DMS114 treated with DMSO at 0.1 percent for 48 hours (cell line): ENCODE measurements around the gene ITGA6.

ENCODE experiments used
- DNase-seq: peaks from one replicate; lab custom pipeline; 2025; ENCODE audit not compliant: unreplicated experiment; lab: John Stamatoyannopoulos, UW

Gene ITGA6

DNA sequence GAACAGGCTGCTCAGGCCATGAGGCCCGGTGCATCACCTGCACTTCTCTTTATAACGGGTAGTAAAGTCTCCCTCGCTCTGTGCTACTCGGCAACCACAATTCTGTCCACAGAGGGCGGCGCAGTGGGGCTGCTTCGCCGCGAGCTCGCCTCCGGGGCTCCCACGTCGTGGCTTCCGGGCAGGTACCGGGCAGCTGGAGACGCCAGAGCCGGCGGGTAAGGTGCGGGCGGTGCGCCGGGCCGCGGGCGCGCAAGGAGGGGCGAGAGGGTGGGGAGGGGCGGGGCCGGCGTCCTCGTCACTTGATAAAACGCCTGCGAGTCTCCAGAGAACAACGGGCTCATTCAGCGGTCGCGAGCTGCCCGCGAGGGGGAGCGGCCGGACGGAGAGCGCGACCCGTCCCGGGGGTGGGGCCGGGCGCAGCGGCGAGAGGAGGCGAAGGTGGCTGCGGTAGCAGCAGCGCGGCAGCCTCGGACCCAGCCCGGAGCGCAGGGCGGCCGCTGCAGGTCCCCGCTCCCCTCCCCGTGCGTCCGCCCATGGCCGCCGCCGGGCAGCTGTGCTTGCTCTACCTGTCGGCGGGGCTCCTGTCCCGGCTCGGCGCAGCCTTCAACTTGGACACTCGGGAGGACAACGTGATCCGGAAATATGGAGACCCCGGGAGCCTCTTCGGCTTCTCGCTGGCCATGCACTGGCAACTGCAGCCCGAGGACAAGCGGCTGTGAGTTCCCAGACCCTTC, at the start of gene ITGA6:
TSS of gene ITGA6 (plus strand) at position 331 of the 734 bp plus-strand sequence.
- peak; percentile 6 for DNase-seq

DNA sequence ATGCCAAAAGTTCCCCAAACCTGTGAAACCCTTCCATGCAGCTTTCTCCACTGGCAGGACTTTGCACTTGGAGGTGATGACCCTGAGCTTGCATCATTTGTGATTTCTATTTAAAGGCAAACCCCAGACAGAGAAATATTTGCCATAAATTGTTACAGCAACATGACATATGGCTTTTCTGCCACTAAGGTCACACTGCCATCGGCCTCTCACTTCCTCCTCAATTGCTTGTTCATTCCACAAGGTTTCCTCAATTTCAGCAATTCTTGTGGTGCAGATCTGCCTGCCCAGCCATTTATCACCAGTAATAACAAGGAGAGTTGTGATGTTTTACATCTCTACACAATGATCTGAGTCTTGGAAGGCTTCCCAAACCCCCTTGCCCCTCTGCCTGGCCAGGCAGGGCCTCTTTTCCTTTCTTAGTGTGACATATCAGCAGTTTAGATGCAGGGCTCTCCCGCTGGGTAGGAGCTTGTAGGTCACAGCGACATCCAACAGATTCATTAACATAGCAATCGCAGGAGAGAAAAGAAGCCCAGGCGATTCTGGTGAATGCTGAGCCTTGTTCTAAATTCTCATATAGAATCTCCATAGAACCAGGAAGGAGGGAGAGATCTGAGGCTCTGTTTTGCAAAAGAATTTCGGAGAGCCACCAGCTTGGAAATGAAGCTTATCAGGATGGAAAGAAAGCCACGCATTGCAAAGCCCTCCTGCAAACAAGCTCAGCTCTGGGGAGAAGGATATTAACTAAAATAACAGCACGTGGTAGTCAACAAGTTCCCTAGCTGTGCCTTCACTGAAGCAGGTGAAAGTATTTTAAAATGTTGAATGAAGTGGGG, 46.7 kb upstream of the ITGA6 start:
- no peak for DNase-seq

DNA sequence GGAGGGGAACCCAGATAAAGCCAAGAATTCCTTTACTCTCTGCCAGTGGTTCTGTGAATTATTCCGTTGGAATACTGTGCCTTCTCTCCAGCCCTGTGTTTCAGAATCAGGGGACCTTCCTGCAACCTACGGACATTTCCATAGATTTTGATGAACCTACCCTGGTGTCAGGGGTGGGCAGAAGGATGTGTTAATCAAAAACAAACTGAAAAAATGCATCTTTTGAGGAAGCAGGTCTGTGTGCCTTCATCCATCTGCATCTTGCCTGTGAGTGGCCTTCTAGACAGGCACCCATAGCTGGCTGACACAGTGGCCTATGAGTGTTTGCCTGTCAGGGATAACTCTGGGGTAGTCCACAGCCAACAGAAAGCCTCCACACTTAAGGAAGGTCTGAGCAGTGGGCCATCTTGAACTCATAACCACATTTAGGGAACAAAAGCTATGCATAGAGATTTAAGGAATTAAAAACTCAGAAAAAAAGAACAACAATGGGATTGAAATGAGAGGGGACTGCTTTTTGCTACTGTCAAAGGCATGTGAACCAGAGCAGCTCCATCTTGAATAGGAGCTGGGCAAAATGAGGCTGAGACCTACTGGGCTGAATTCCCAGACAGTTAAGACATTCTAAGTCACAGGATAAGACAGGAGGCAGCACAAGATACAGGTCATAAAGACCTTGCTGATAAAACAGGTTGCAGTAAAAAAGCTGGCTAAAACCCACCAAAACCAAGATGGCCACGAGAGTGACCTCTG, 45.9 kb upstream of the ITGA6 start:
- DNase-seq, result no peak

DNA sequence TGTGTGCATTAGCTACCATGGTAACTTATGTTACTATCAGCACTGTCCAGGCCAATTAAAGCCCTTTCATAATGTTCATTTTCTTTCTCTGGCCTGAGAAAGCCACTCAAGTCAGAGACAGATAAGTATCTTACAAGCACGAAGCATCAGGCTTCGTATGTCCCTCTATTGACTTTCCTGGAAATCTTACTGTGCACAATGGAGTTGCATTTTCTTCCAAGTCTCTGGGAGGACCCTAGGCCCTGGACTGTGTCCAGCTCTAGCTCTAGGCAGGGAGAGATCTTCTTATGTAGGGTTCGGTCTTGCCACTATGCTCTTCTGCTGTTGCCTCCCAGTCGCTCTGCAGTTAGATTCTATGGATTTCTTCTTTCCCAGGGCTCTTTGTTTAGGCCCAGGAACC, 40.0 kb upstream of the ITGA6 start:
- no peak for DNase-seq

DNA sequence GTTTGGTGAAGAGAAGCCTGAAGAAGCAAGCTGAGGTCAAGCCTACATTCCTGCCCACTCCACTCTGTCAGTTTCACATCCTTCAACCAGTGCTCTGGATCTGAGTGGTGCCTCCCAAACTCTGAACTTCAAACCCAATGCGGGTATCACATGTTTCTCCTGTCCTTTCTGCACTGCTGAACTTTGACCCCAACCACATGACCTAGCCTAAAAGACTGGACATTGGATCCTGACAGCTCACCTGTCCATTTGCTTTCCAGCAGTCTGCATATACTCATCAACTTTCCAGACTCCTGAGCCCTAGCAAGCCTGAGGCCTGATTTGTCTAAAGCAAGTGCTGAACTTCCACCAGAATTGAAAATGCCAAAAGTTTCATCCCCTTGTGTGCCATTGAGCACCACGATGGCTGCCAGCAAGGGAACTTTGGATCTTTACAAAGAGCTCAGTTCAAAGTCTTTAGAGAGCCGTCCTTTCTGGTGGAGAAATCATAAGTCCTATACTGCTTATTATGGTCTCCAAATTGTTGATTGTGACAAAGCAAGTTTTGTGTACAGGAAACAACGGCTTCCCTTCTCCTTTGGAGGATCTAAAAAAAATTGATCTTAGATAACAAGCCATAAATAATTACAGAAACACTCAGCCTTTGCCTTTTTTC, 37.6 kb upstream of the ITGA6 start:
- no peak for DNase-seq

DNA sequence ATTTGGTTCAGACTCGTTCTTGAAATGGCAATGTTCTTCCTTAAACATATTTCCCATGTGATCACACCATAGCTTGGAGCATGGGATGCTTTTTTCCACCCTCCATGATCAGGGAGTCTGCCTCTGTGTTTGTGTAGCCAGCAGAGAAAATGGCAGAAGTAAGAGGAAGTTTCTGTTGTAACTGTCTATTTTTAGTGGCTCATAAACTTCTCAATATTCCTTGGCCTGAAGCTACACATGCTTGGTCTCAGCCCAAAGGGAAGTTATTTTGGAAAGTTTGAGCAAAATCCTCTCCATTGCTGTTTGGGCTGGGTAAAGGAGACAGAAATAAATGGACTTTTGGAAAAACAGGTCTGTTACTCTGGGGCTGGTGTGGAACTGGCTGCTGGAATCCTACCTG, 33.4 kb upstream of the ITGA6 start:
- DNase-seq, result no peak

DNA sequence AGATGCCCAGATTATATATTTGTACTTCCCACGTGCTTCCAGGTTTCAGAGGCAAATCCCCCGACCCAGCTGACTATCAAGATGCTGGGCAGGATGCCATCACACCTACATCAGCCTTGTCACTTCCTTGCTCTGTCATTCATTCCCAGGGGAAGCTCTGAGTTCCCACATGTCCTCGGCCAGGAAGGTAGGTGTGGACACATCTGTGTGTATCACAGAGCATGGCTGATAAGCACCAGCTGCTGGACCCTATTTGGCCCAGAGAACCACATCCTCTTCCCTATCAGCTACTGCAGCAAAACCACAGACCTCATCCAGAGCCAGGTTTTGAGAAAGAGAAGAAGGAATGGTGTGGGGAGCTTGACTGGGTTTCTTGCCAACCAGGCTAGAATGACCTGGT, 31.9 kb upstream of the ITGA6 start:
- DNase-seq, result no peak

DNA sequence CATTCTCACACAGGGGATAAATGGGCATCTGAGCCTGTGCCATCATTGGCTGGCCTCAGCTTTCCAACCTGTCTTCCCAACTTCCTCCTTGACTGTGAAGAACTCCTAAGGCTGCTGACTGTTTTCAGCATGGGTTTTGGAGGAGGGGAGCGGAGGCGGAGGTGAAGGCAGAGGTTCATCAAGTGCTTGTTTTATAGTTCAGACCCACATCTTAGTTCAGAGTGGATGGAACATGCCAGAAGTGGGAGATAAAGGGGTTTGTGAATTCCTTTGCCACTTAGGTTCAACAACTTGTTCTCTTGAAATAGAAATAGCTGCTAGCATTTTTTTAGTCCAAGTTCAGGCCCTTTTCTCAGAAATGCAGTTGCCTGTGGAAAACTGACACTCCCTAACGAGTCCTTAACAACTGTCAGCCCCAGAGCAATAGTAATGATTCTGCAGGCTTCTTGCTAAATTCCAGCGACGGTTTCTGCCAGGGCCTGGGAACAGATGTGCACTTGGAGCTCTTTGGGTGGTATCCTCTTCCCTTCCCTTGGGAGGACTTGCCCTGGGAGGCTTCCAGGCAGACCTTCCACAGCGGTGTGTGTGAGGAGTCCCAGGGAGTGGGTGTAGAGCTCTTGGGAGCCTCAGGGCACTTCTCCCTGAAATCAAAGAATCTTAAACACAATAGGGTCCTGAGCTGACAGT, 30.1 kb upstream of the ITGA6 start:
- no peak for DNase-seq

DNA sequence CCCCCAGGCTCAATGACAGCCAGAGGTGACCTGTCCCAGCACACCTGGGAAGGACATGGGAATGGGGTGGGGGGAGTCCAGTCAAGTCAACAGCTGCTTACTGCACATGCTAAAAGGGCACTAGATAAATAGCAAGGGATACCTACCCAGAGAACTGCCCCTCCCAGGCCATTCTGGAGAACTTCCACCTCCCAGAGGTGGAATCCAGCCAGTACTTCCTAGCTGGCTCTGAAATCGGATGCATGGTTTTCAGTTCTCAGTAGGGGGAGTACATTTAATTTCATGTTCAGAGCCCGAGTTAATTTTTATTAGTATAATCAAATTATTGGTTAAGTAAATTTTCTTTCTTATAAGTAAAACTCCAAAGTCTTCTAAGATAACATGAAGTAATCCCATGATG, 28.9 kb upstream of the ITGA6 start:
- no peak for DNase-seq

DNA sequence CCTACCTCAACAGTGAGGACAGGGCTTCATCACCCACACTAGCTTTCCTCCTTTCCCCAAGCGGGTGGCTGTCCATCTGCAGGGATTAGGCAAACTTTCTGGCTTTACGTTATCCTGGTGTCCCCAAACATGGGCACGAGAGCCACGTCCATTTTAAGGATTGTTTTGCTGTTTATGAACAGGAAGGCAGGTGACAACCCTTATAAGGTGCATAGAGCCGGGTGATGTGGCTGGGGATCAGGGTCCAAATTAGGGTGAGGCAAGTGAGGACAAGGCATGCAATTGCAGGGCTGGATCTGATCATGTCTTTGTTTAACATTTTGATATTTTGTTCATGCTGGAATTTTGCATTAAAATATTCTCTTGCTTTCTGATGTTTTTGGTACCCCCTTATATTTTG, 27.6 kb upstream of the ITGA6 start:
- DNase-seq, result no peak

DNA sequence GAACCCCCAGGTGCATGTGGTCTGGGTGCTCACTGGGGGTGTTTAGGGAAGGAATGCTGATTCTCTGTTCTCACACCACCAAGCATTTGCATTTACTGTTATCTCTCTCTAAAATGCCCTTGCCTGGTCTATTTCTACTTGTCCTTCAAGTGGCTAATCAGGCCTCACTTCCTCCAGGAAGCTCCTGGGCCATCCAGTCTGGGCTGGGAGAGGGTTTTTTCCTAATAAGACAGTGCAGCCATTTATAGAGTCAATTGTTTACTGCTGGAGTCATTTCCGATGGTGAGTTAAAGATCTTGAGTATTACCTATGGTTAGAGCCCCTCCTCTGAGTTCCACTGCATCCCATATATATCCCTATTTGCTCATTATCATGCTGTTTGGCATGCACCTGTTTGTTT, 25.2 kb upstream of the ITGA6 start:
- DNase-seq, result no peak

DNA sequence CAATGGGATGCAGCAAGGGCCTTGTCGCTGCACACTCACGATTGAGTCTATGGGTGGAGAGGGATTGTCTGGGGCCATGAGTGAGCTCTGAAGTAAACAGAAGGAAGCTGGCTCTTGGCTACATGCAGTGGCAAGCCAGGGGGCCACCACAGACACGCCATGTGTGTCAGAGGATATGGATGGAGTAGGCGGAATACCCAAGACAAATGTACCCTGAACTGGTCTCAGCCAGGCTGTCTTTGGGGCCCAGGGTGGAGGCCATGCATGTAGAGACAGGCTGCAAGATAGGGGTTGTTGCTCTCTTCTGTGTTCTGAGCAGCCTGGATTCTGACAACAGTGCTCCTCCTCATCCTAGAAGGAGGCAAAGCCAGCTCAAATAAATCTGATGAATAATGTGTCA, 24.0 kb upstream of the ITGA6 start:
- no peak for DNase-seq

DNA sequence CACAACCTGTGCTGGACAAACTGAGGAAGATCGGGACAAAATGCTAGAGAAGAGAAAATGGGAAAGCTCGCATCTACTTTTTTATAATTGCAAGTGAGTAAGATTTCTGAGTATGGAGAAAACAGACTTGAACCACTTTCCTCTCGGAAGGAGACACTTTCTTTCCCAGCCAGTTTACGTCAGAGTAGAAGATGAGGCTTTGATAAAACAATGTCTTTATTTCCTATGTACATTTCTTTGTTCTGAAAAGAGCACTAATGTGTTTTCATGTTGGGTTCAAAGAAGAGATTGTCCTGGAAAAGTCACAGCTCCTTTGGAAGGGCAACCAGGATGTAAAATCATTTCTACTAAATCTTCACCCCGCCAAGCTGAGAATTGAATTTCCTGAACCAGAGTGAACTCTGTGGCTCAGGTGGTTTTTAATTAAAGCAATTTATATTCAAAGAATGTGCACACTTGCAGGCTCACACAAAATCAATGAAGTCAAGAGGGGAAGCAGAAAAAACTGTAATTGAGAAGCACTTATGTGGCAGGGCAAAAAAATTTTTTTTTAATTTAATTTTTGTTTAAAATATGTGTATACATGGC, 23.4 kb upstream of the ITGA6 start:
- DNase-seq, result no peak

DNA sequence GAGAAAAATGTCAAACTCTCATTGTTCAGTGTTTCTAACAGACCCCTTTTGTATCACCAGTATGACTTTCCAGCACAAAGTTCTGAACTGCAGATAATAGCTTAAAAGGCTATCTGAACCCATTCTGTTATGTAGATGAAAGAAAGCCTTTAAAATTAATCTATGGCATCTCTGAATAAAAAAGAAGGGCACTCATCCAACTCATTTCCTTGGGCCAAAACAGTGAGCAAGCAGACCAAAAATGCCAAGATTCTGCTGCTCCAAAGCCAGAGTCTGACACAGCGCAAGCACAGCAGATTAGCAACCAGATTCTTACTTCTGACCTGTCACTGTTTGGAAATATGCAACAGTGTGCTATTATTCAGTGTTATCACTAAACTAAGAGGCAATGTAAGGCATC, 22.6 kb upstream of the ITGA6 start:
- no peak for DNase-seq

DNA sequence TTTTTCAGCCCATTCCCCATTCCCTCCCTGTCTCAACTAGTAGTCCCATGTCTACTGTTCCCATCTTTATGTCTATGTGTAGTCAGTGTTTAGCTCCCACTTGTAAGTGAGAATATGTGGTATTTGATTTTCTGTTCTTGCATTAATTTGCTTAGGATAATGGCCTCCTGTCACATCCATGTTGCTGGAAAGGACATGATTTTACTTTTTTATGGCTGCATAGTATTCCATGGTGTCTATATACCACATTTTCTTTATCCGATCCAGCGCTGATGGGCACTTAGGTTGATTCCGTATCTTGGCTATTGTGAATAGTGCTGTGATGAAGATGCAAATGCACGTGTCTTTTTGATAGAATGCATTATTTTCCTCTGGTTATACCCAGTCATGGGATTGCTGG, 21.7 kb upstream of the ITGA6 start:
- no peak for DNase-seq

DNA sequence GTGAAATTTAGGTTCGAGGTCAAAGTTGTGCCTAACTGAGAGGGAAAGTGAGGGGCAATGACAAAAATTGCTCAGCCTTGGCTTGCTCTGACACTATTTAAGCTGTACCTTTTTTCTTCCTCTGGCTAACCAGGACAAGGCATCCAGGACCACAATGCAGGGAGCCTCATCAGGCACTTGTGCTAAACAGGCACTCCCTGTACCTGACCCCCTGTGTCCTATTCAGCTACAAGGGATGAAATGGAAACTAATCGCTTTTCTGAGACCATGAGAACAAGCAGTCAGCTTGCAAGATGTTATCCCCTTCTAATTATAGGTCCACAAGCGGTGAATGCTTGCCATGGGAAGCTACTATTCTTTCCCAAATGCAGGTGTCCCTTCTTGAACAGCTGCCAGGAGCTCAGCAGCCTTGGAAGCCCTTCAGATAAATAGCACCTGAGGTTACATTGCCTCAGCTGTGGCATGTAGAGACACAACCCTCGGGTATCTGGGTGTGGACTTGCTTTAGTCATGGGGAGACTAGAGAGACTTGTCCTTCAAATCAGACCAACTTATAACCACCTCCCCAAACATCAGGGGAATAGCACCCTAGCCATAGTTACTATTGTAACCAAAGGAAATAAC, 19.1 kb upstream of the ITGA6 start:
- DNase-seq, result no peak

DNA sequence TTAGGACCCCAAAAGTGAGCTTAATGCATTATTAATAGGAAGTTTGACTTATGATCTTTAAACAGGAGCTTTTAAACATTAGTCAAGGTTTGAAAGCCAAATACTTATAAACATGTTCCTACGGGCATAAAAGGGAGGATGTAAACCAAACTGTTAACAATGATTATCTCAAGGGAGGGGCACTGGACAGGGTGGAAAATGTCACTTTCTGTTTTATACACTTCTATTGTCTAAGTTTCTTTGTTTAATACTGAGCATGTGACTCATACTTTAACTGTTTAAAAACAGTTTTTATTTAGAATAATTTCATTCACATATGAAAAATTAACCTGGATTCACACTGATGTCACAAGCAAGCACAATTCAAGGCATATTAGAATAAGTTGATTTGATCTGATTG, 18.3 kb upstream of the ITGA6 start:
- DNase-seq, result no peak

DNA sequence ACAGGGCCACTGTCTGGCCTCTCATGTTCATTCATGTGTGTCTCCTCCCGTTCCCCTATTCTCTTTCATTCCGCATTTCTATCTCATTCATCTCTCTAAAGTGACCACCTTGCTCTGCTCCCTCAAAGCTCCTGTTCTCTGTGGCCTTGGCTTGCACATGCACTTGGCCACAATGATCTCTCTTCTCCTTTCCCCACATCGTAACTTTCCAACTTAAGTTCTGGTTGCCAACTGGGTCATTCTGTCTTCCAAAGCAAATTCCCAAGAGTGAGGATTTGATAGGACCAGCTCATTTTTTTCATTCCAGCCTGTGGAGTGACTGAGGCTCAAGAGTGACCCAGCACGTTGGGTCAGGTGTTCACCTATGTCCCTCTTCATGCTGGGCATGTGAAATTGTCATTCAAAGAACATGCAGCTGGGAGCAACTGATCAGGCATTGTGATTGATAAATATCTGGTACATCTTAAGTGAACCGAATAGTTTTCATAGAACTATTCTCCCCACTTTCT, 14.3 kb upstream of the ITGA6 start:
- DNase-seq, result no peak

DNA sequence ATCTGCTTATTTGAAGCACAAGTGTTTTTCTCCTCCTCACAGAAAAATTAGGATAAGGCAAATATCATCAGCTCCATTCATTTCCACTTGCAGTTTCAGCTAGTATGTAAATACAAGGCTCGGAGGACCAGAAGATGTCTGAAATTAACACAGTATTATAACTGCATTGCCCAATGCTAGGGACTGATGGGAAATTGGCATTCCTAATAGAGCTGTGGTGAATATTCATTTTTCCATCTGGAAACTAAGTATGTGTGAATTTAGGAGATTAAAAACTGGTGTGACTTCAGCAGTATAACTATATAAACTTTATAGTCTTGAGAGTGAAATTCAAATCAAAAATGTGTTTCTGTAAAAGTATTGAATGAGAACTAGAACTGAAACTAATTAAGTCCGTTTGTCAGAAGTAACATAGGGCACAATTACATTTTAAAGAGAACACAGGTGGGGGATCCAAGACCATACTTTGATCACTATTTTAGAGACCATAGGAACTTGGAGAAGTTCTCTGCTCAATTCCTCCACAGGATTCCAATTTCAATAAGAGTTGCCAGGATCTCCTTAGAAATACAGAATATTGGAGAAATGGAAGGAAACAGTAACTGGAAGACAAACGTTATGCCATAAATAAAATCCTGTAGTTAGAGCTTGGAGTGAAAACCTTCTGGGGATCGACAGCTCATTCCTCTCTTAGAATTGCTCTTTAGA, 12.1 kb upstream of the ITGA6 start:
- no peak for DNase-seq
